Memory B cell (primary cell): ENCODE data around the gene GLDN.
A peak's percentile ranks its signal among the peaks of the same experiment; 100 is the strongest.
"Not testable (repeated sequence)": the region's sequence is repeated elsewhere in the genome, so short reads cannot be mapped to it uniquely, and the experiment has no call there.

Source experiments
- ATAC-seq: fragments of 150-1000 bp; cut with Tn5 transposase; 2 replicates; pipeline ENCODE4 v1.10.0; 2021; ENCODE audit warnings: low read depth, mild to moderate bottlenecking, moderate library complexity
- DNase-seq, 2 donors: peaks; one replicate each; pipeline ENCODE4 v3.0.0; 2022; ENCODE audit warnings: low spot score in 2 of 2
- H3K27ac Mint-ChIP-seq: one replicate; pipeline ENCODE4 v1.8.0; 2022; ENCODE audit warnings: mild to moderate bottlenecking, moderate library complexity, mixed read lengths
- H3K27me3 Mint-ChIP-seq: one replicate; pipeline ENCODE4 v1.8.0; 2022; ENCODE audit warnings: mixed read lengths
- H3K36me3 Mint-ChIP-seq: one replicate; pipeline ENCODE4 v1.8.0; 2022; ENCODE audit warnings: mild to moderate bottlenecking, mixed read lengths
- H3K4me1 Mint-ChIP-seq: one replicate; pipeline ENCODE4 v1.8.0; 2022; ENCODE audit warnings: mixed read lengths
- H3K4me3 Mint-ChIP-seq: one replicate; pipeline ENCODE4 v1.8.0; 2022; ENCODE audit warnings: mild to moderate bottlenecking, moderate library complexity, mixed read lengths
- H3K9me3 Mint-ChIP-seq: one replicate; pipeline ENCODE4 v1.8.0; 2022; ENCODE audit warnings: mixed read lengths

GLDN gene

GRCh38 chr15:51401051-51401780 is 59.8 kb downstream of the GLDN start:
- H3K36me3 Mint-ChIP-seq, result no peaks in the 10 kb centered on the region
- H3K4me3 Mint-ChIP-seq, result no peak overlapping the region
- DNase-seq (no peak), ATAC-seq (no peak)
- H3K27me3 Mint-ChIP-seq, result peaks cover 12% of the 10 kb centered on the region
- peaks cover 4% of the 10 kb centered on the region for H3K4me1 Mint-ChIP-seq
- no peaks in the 10 kb centered on the region for H3K9me3 Mint-ChIP-seq
- H3K27ac Mint-ChIP-seq, result no peak overlapping the region

GRCh38 chr15:51401872-51402517 is 60.5 kb downstream of the GLDN start:
- H3K9me3 Mint-ChIP-seq, result no peaks in the 10 kb centered on the region
- no peak overlapping the region for H3K27ac Mint-ChIP-seq
- no peak for DNase-seq

GRCh38 chr15:51403072-51403878 is 61.8 kb downstream of the GLDN start:
- Mint-ChIP-seq H3K27me3 (peaks cover 7% of the 10 kb centered on the region), H3K36me3 (no peaks in the 10 kb centered on the region), H3K4me3 (no peak overlapping the region), H3K9me3 (no peaks in the 10 kb centered on the region), H3K27ac (no peak overlapping the region), H3K4me1 (peaks cover 4% of the 10 kb centered on the region)
- DNase-seq (peak in 1 of 2 donors; percentile 11), ATAC-seq (no peak)

More at GRCh38 chr15:51401872-51402517, 60.5 kb downstream of the GLDN start:
- peaks cover 12% of the 10 kb centered on the region for H3K27me3 Mint-ChIP-seq
- no peak for ATAC-seq
- no peak overlapping the region for H3K4me3 Mint-ChIP-seq
- peaks cover 4% of the 10 kb centered on the region for H3K4me1 Mint-ChIP-seq
- no peaks in the 10 kb centered on the region for H3K36me3 Mint-ChIP-seq

- Mint-ChIP-seq H3K4me1 (peaks cover 4% of the 10 kb centered on the region), H3K4me3 (no peak overlapping the region), H3K27ac (no peak overlapping the region), H3K9me3 (no peaks in the 10 kb centered on the region), H3K36me3 (no peaks in the 10 kb centered on the region), H3K27me3 (peaks cover 7% of the 10 kb centered on the region)
- DNase-seq, result no peak
- no peak for ATAC-seq
These were observed 62.7 kb downstream of the GLDN start for GRCh38 chr15:51403946-51404695.

GRCh38 chr15:51405693-51406523 is 64.5 kb downstream of the GLDN start:
- no peak overlapping the region for H3K27ac Mint-ChIP-seq
- ATAC-seq (no peak), DNase-seq (no peak)
- peaks cover 11% of the 10 kb centered on the region for H3K27me3 Mint-ChIP-seq
- H3K4me3 Mint-ChIP-seq, result no peak overlapping the region
- H3K36me3 Mint-ChIP-seq, result no peaks in the 10 kb centered on the region
- H3K4me1 Mint-ChIP-seq, result peaks cover 4% of the 10 kb centered on the region
- no peaks in the 10 kb centered on the region for H3K9me3 Mint-ChIP-seq

GRCh38 chr15:51414256-51414860 is 72.9 kb downstream of the GLDN start:
- H3K9me3 Mint-ChIP-seq, result no peaks in the 10 kb centered on the region
- H3K36me3 Mint-ChIP-seq, result no peaks in the 10 kb centered on the region
- no peaks in the 10 kb centered on the region for H3K4me1 Mint-ChIP-seq
- no peak for DNase-seq
- no peak for ATAC-seq
- peaks cover 5% of the 10 kb centered on the region for H3K27me3 Mint-ChIP-seq
- H3K27ac Mint-ChIP-seq, result no peak overlapping the region
- H3K4me3 Mint-ChIP-seq, result no peak overlapping the region

- Mint-ChIP-seq H3K36me3 (no peaks in the 10 kb centered on the region), H3K4me1 (no peaks in the 10 kb centered on the region)
These were observed 74.7 kb downstream of the GLDN start for GRCh38 chr15:51416129-51416528.

GRCh38 chr15:51423040-51423439 is 81.6 kb downstream of the GLDN start:
- H3K36me3 Mint-ChIP-seq, ATAC-seq, H3K9me3 Mint-ChIP-seq, H3K27me3 Mint-ChIP-seq, DNase-seq, H3K4me1 Mint-ChIP-seq, H3K27ac Mint-ChIP-seq, H3K4me3 Mint-ChIP-seq: not testable (repeated sequence)

More at GRCh38 chr15:51416129-51416528, 74.7 kb downstream of the GLDN start:
- Mint-ChIP-seq H3K9me3 (no peaks in the 10 kb centered on the region), H3K27ac (no peak overlapping the region), H3K27me3 (no peaks in the 10 kb centered on the region), H3K4me3 (no peak overlapping the region)
- no peak for ATAC-seq
- DNase-seq, result no peak

GRCh38 chr15:51424780-51425179 is 83.3 kb downstream of the GLDN start:
- no peaks in the 10 kb centered on the region for H3K4me1 Mint-ChIP-seq
- ATAC-seq, result no peak
- H3K27ac Mint-ChIP-seq, result no peak overlapping the region
- peaks cover 1% of the 10 kb centered on the region for H3K27me3 Mint-ChIP-seq
- no peak overlapping the region for H3K4me3 Mint-ChIP-seq
- no peaks in the 10 kb centered on the region for H3K9me3 Mint-ChIP-seq
- H3K36me3 Mint-ChIP-seq, result no peaks in the 10 kb centered on the region
- DNase-seq, result no peak

GRCh38 chr15:51425517-51426040 is 84.1 kb downstream of the GLDN start:
- no peak for ATAC-seq
- Mint-ChIP-seq H3K9me3 (peaks cover 4% of the 10 kb centered on the region), H3K27me3 (peaks cover 1% of the 10 kb centered on the region), H3K4me3 (no peak overlapping the region), H3K27ac (no peak overlapping the region), H3K4me1 (no peaks in the 10 kb centered on the region), H3K36me3 (no peaks in the 10 kb centered on the region)
- DNase-seq, result no peak

GRCh38 chr15:51438526-51438925 is 97.1 kb downstream of the GLDN start:
- Mint-ChIP-seq H3K27ac (no peak overlapping the region), H3K9me3 (peaks cover 5% of the 10 kb centered on the region), H3K4me1 (no peaks in the 10 kb centered on the region), H3K27me3 (no peaks in the 10 kb centered on the region), H3K36me3 (no peaks in the 10 kb centered on the region), H3K4me3 (no peak overlapping the region)
- ATAC-seq (no peak), DNase-seq (no peak)

- no peaks in the 10 kb centered on the region for H3K27me3 Mint-ChIP-seq
- H3K9me3 Mint-ChIP-seq, result peaks cover 4% of the 10 kb centered on the region
- no peaks in the 10 kb centered on the region for H3K4me1 Mint-ChIP-seq
- H3K27ac Mint-ChIP-seq, result no peak overlapping the region
- ATAC-seq (no peak), DNase-seq (no peak)
- no peak overlapping the region for H3K4me3 Mint-ChIP-seq
- H3K36me3 Mint-ChIP-seq, result no peaks in the 10 kb centered on the region
These were observed 101.9 kb downstream of the GLDN start for GRCh38 chr15:51443282-51443914.
